Natural killer cell (primary cell): Measurements from ENCODE around the gene MED13L. TPM values are rescaled to one million over a fixed set of nuclear protein-coding genes. Genes with fewer than 3 reads are reported as not detected.

Experiments
- ATAC-seq, 3 donors: fragments of 150-1000 bp in 2 of 3; fragments of 200-7000 bp in 1 of 3; cut with Tn5 transposase; 1 replicate in 1 of 3; 2 replicates in 2 of 3; pipeline ENCODE4 v1.10.0; 2021; ENCODE audit warnings: mild to moderate bottlenecking in 2 of 3, moderate library complexity in 2 of 3
- DNase-seq, 2 donors: peaks; one replicate each; pipeline versions ENCODE4 v3.0.0 to v3.0.0-alpha.2; 2013 to 2021; ENCODE audit warnings: mixed read lengths in 1 of 2
- H3K27ac ChIP-seq: one replicate; pipeline ENCODE4 v1.5.1; 2013; ENCODE audit warnings: mild to moderate bottlenecking, low read length
- H3K27me3 ChIP-seq: one replicate; pipeline ENCODE4 v1.6.1; 2013; ENCODE audit warnings: low read length; ENCODE audit not compliant: control insufficient read depth, insufficient read depth
- H3K36me3 ChIP-seq: one replicate; pipeline ENCODE4 v1.6.1; 2013; ENCODE audit warnings: low read length; ENCODE audit not compliant: control insufficient read depth, insufficient read depth
- H3K4me1 ChIP-seq: one replicate; pipeline ENCODE4 v1.6.1; 2013; ENCODE audit warnings: low read length; ENCODE audit not compliant: control insufficient read depth, insufficient read depth
- H3K4me3 ChIP-seq: one replicate; pipeline ENCODE4 v1.5.1; 2013; ENCODE audit warnings: low read length
- H3K9me3 ChIP-seq: one replicate; pipeline ENCODE4 v1.6.1; 2013; ENCODE audit warnings: low read length; ENCODE audit not compliant: control insufficient read depth, insufficient read depth
- H3K27ac Mint-ChIP-seq, 2 donors: one replicate each; pipeline ENCODE4 v1.8.0; 2022; ENCODE audit warnings: mild to moderate bottlenecking in 2 of 2, mixed read lengths in 2 of 2, moderate library complexity in 1 of 2
- H3K27me3 Mint-ChIP-seq, 2 donors: one replicate each; pipeline ENCODE4 v1.8.0; 2022; ENCODE audit warnings: low read depth in 2 of 2, mixed read lengths in 2 of 2
- H3K36me3 Mint-ChIP-seq: one replicate; pipeline ENCODE4 v1.8.0; 2022; ENCODE audit warnings: mixed read lengths
- H3K4me1 Mint-ChIP-seq, 2 donors: one replicate each; pipeline ENCODE4 v1.8.0; 2022; ENCODE audit warnings: mixed read lengths in 2 of 2
- H3K4me3 Mint-ChIP-seq: one replicate; pipeline ENCODE4 v1.8.0; 2022; ENCODE audit warnings: mild to moderate bottlenecking, moderate library complexity, mixed read lengths
- H3K9me3 Mint-ChIP-seq, 2 donors: one replicate each; pipeline ENCODE4 v1.8.0; 2022; ENCODE audit warnings: mixed read lengths in 2 of 2
- WGBS: methylation state at CpG from one replicate; pipeline ENCODE4 v1.1.7; 2013; ENCODE audit warnings: missing lambda C conversion rate; ENCODE audit not compliant: insufficient coverage; 5-methylcytosine and 5-hydroxymethylcytosine counted together
- intact Hi-C: fragments of 100-400 bp; cut with micrococcal nuclease; formaldehyde crosslinking; loops from one replicate; pipeline ENCODE4 v1.14.2; 2022
- total RNA-seq, 4 donors: library from RNA; stranded (reverse); fragments of 120-200 nt in 1 of 4; gene quantifications; one replicate each; pipeline versions ENCODE4 v1.2.3 to v1.2.4, GENCODE V29; 2013 to 2022
- TF ChIP-seq, protein P1 (sequence below): fragments of 200-600 bp; IDR thresholded peaks from one replicate; pipeline ENCODE4 v1.8.0; 2022; ENCODE audit warnings: antibody characterized with exemption

The MED13L gene
- total RNA-seq, 3 donors from 2014 or later (not counting 1 experiment from before 2014, with no cell fraction given), result 237 to 316 (median 240) TPM

DNA sequence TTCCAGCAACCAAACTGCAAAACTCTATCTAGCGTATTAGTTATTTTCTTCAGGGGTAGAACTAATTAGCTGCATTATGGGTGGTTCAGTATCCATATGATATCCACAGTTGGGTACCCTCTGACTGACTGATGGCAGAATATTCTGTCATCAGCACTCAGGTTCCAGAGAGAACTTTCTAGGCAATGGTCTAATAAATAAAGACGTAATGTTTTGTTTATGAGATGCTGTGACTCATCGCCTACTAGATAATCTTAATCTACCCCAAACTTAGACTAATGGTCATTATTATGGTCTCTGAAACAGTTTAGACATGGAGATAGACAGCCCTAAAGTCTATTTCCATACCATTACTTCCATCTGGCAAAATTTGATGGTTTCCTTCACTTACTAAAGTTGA lies 220.1 kb downstream of the MED13L start:
- Histone ChIP-seq H3K4me1 (peaks cover 11% of the 10 kb centered on the region), H3K27ac (no peak overlapping the region), H3K36me3 (no peaks in the 10 kb centered on the region), H3K27me3 (no peaks in the 10 kb centered on the region), H3K9me3 (no peaks in the 10 kb centered on the region), H3K4me3 (no peak overlapping the region)
- no peak overlapping the region for H3K27ac Mint-ChIP-seq
- 100% methylated on average over 1 of the region's 3 CpGs for WGBS
- H3K4me3 Mint-ChIP-seq, result no peak overlapping the region
- no peaks in the 10 kb centered on the region for H3K27me3 Mint-ChIP-seq
- peaks cover 44 to 45% of the 10 kb centered on the region in 2 donors for H3K4me1 Mint-ChIP-seq
- no peaks in the 10 kb centered on the region for H3K9me3 Mint-ChIP-seq
- DNase-seq, result no peak
- ATAC-seq, result no peak
- TF ChIP-seq, protein P1, sequence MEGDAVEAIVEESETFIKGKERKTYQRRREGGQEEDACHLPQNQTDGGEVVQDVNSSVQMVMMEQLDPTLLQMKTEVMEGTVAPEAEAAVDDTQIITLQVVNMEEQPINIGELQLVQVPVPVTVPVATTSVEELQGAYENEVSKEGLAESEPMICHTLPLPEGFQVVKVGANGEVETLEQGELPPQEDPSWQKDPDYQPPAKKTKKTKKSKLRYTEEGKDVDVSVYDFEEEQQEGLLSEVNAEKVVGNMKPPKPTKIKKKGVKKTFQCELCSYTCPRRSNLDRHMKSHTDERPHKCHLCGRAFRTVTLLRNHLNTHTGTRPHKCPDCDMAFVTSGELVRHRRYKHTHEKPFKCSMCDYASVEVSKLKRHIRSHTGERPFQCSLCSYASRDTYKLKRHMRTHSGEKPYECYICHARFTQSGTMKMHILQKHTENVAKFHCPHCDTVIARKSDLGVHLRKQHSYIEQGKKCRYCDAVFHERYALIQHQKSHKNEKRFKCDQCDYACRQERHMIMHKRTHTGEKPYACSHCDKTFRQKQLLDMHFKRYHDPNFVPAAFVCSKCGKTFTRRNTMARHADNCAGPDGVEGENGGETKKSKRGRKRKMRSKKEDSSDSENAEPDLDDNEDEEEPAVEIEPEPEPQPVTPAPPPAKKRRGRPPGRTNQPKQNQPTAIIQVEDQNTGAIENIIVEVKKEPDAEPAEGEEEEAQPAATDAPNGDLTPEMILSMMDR, result no peak
- no peaks in the 10 kb centered on the region for H3K36me3 Mint-ChIP-seq
- intact Hi-C loops, result no loop called here

- no peaks in the 10 kb centered on the region for H3K36me3 Mint-ChIP-seq
- H3K9me3 ChIP-seq, result no peaks in the 10 kb centered on the region
- H3K4me1 ChIP-seq, result peaks cover 9% of the 10 kb centered on the region
- ATAC-seq (no peak), DNase-seq (no peak)
- H3K27ac ChIP-seq, result no peak overlapping the region
- intact Hi-C loops, result no loop called here
- no peaks in the 10 kb centered on the region for H3K27me3 Mint-ChIP-seq
- WGBS, result 89% methylated on average over 1 of the region's 3 CpGs
- H3K36me3 ChIP-seq, result no peaks in the 10 kb centered on the region
- TF ChIP-seq, protein P1, result no peak
- H3K27ac Mint-ChIP-seq, result peak overlapping the region; percentile 39 to 42
- no peak overlapping the region for H3K4me3 ChIP-seq
- no peaks in the 10 kb centered on the region for H3K9me3 Mint-ChIP-seq
- H3K4me1 Mint-ChIP-seq, result peaks cover 46% of the 10 kb centered on the region in 2 donors
- H3K27me3 ChIP-seq, result no peaks in the 10 kb centered on the region
- no peak overlapping the region for H3K4me3 Mint-ChIP-seq
Observed at GRCh38 chr12:116055895-116056607, 221.4 kb downstream of the MED13L start.

DNA sequence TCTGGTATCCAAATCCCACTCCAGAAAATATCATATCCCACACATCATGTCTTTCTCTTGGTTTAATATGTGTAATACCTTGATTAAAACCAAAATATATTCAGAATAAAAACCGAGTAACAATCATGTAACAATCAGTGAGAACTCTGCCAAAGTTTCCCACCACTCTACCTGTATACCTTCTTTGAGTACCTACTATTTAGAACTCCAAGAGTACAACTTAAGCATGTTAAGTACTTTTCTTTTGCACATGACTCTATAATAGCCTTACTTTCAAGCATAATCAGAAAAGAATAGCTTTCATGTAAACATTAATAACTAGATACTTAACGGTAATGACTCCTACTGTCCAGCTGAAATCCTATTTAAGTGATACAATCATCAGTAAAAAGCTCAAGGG lies 223.2 kb downstream of the MED13L start:
- H3K4me3 Mint-ChIP-seq, result no peak overlapping the region
- Histone ChIP-seq H3K27me3 (no peaks in the 10 kb centered on the region), H3K4me3 (no peak overlapping the region), H3K9me3 (no peaks in the 10 kb centered on the region), H3K27ac (no peak overlapping the region), H3K4me1 (peaks cover 7% of the 10 kb centered on the region), H3K36me3 (no peaks in the 10 kb centered on the region)
- WGBS, result 100% methylated on average over 1 of the region's 2 CpGs
- peaks cover 40 to 44% of the 10 kb centered on the region in 2 donors for H3K4me1 Mint-ChIP-seq
- no peaks in the 10 kb centered on the region for H3K9me3 Mint-ChIP-seq
- intact Hi-C loops, result no loop called here
- no peak for ATAC-seq
- no peaks in the 10 kb centered on the region for H3K36me3 Mint-ChIP-seq
- TF ChIP-seq, protein P1, result no peak
- peak overlapping the region; percentile 8 to 19 for H3K27ac Mint-ChIP-seq
- no peak for DNase-seq
- H3K27me3 Mint-ChIP-seq, result no peaks in the 10 kb centered on the region
